Loucy (cell line): ENCODE results near the gene UPF2.

Experiments used
- EZH2phosphoT487 ChIP-seq: fragments of 200-600 bp; IDR thresholded peaks from 2 replicates; pipeline ENCODE4 v1.6.1; 2018; ENCODE audit warnings: antibody characterized with exemption, mild to moderate bottlenecking, moderate library complexity, borderline replicate concordance
- TF ChIP-seq, protein P1 (sequence below): fragments of 200-600 bp; sonication (generic); conservative IDR thresholded peaks from 2 replicates; pipeline ENCODE4 v1.5.1; 2014; ENCODE audit warnings: mild to moderate bottlenecking, antibody characterized with exemption, low read length

GRCh38 chr10:11899067-11899876 is 143.3 kb downstream of the UPF2 start:
- TF ChIP-seq, protein P1, sequence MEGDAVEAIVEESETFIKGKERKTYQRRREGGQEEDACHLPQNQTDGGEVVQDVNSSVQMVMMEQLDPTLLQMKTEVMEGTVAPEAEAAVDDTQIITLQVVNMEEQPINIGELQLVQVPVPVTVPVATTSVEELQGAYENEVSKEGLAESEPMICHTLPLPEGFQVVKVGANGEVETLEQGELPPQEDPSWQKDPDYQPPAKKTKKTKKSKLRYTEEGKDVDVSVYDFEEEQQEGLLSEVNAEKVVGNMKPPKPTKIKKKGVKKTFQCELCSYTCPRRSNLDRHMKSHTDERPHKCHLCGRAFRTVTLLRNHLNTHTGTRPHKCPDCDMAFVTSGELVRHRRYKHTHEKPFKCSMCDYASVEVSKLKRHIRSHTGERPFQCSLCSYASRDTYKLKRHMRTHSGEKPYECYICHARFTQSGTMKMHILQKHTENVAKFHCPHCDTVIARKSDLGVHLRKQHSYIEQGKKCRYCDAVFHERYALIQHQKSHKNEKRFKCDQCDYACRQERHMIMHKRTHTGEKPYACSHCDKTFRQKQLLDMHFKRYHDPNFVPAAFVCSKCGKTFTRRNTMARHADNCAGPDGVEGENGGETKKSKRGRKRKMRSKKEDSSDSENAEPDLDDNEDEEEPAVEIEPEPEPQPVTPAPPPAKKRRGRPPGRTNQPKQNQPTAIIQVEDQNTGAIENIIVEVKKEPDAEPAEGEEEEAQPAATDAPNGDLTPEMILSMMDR = no peak
- TF ChIP-seq EZH2phosphoT487 = no peak
